Neutrophil (primary cell): ENCODE data around the gene PTPRN2.
"Not testable (repeated sequence)": the region's sequence is repeated elsewhere in the genome, so short reads cannot be mapped to it uniquely, and the experiment has no call there.

Experiments
- H3K27ac ChIP-seq: fragments of 200-600 bp; sonication (generic); 2 replicates; pipeline ENCODE4 v1.5.1; 2016; ENCODE audit warnings: mild to moderate bottlenecking, moderate library complexity
- H3K27me3 ChIP-seq: fragments of 200-600 bp; sonication (generic); 2 replicates; pipeline ENCODE4 v1.6.0; 2016; ENCODE audit warnings: mild to moderate bottlenecking
- H3K36me3 ChIP-seq: fragments of 200-600 bp; sonication (generic); 2 replicates; pipeline ENCODE4 v1.5.1; 2017
- H3K4me1 ChIP-seq, 2 experiments: fragments of 200-600 bp in 1 of 2; sonication (generic) in 1 of 2; 1 replicate in 1 of 2; 2 replicates in 1 of 2; pipeline versions ENCODE4 v1.5.1 to v1.6.1; 2013 to 2016; ENCODE audit warnings: low read depth in 1 of 2, low read length in 1 of 2, mild to moderate bottlenecking in 1 of 2, moderate library complexity in 1 of 2; ENCODE audit not compliant: control insufficient read depth in 1 of 2, insufficient read depth in 1 of 2
- H3K4me3 ChIP-seq, 2 experiments: fragments of 200-600 bp in 1 of 2; sonication (generic) in 1 of 2; 1 replicate in 1 of 2; 2 replicates in 1 of 2; pipeline ENCODE4 v1.5.1; 2013 to 2016; ENCODE audit warnings: low read depth in 1 of 2, low read length in 1 of 2, mild to moderate bottlenecking in 1 of 2, moderate library complexity in 1 of 2
- H3K9me3 ChIP-seq: fragments of 200-600 bp; sonication (generic); 2 replicates; pipeline ENCODE4 v1.5.1; 2016
- CTCF ChIP-seq: fragments of 200-600 bp; sonication (generic); IDR thresholded peaks from 2 replicates; pipeline ENCODE4 v1.5.1; 2016; ENCODE audit warnings: antibody characterized with exemption

Gene PTPRN2

GRCh38 chr7:157983502-157984422 is 603.9 kb downstream of the PTPRN2 start:
- no peaks in the 10 kb centered on the region for H3K9me3 ChIP-seq
- H3K4me3 ChIP-seq, result no peak overlapping the region
- H3K27me3 ChIP-seq, result no peaks in the 10 kb centered on the region
- no peaks in the 10 kb centered on the region for H3K4me1 ChIP-seq
- H3K36me3 ChIP-seq, result no peaks in the 10 kb centered on the region
- TF ChIP-seq CTCF, result no peak
- H3K27ac ChIP-seq, result no peak overlapping the region

GRCh38 chr7:157981778-157982177 is 605.8 kb downstream of the PTPRN2 start:
- no peak overlapping the region for H3K4me3 ChIP-seq
- no peak for TF ChIP-seq CTCF
- no peaks in the 10 kb centered on the region for H3K4me1 ChIP-seq
- H3K27me3 ChIP-seq, result no peaks in the 10 kb centered on the region
- no peak overlapping the region for H3K27ac ChIP-seq
- no peaks in the 10 kb centered on the region for H3K9me3 ChIP-seq
- no peaks in the 10 kb centered on the region for H3K36me3 ChIP-seq

GRCh38 chr7:157980774-157981173 is 606.8 kb downstream of the PTPRN2 start:
- Histone ChIP-seq H3K36me3 (no peaks in the 10 kb centered on the region), H3K27ac (no peak overlapping the region), H3K4me1 (no peaks in the 10 kb centered on the region), H3K4me3 (no peak overlapping the region), H3K27me3 (no peaks in the 10 kb centered on the region), H3K9me3 (no peaks in the 10 kb centered on the region)
- no peak for TF ChIP-seq CTCF

GRCh38 chr7:157980341-157980731 is 607.3 kb downstream of the PTPRN2 start:
- not testable (repeated sequence) for H3K27ac ChIP-seq, H3K36me3 ChIP-seq, H3K4me3 ChIP-seq, H3K27me3 ChIP-seq, H3K4me1 ChIP-seq, H3K9me3 ChIP-seq

- Histone ChIP-seq H3K27me3 (no peaks in the 10 kb centered on the region), H3K9me3 (no peaks in the 10 kb centered on the region)
- no peak for TF ChIP-seq CTCF
Measured at GRCh38 chr7:157979636-157980340, 607.8 kb downstream of the PTPRN2 start.

GRCh38 chr7:157978766-157979165 is 608.9 kb downstream of the PTPRN2 start:
- no peak for TF ChIP-seq CTCF

More at GRCh38 chr7:157979636-157980340, 607.8 kb downstream of the PTPRN2 start:
- no peaks in the 10 kb centered on the region for H3K36me3 ChIP-seq
- no peak overlapping the region for H3K27ac ChIP-seq
- H3K4me3 ChIP-seq, result no peak overlapping the region
- H3K4me1 ChIP-seq, result no peaks in the 10 kb centered on the region

More at GRCh38 chr7:157978766-157979165, 608.9 kb downstream of the PTPRN2 start:
- Histone ChIP-seq H3K4me3 (no peak overlapping the region), H3K27ac (no peak overlapping the region), H3K9me3 (no peaks in the 10 kb centered on the region), H3K27me3 (no peaks in the 10 kb centered on the region), H3K4me1 (no peaks in the 10 kb centered on the region), H3K36me3 (no peaks in the 10 kb centered on the region)
